ENCODE measurements around the gene TBC1D16. TPM values are rescaled to one million over a fixed set of nuclear protein-coding genes. Genes with fewer than 3 reads are reported as not detected.

The TBC1D16 gene
- total RNA-seq, 1 experiment from 2014 or later, result 96.1 TPM

DNA sequence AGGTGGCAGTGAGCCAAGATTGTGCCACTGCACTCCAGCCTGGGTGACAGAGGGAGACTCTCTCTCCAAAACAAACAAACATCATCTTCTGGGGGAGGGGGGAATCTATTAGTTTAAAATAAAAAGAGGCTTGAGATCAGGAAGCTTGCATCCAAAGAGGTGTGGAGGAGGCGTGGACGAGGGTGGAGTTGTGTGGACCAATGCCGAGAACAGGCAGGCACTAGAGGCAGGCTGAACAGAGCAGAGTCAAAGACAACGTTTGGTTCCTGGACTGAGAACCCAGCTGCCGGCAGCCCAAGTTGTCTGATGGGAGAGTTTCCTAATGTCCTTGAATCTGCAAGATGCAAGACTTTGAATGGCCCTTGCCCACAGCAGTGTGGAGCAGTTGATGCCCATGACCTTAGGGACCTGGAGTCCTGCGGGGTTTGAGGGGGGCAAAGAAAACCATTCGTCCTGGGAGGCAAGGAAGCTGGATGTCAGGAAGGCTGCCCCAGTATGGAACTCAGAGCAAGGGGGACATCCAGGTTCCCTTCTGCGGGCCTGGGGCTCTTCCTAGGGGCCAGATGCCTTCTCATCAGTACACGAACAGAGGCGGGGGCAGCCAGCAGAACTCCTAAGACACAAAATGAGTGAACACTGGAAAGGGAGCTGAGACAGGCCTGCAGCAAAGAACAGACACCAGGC lies 9.2 kb downstream of the TBC1D16 start (continued):
- TF ChIP-seq, protein P1, sequence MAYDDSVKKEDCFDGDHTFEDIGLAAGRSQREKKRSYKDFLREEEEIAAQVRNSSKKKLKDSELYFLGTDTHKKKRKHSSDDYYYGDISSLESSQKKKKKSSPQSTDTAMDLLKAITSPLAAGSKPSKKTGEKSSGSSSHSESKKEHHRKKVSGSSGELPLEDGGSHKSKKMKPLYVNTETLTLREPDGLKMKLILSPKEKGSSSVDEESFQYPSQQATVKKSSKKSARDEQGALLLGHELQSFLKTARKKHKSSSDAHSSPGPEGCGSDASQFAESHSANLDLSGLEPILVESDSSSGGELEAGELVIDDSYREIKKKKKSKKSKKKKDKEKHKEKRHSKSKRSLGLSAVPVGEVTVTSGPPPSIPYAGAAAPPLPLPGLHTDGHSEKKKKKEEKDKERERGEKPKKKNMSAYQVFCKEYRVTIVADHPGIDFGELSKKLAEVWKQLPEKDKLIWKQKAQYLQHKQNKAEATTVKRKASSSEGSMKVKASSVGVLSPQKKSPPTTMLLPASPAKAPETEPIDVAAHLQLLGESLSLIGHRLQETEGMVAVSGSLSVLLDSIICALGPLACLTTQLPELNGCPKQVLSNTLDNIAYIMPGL (CRISPR knock-in tag; IDR thresholded peaks at IDR 0.05), result no peak
- TF ChIP-seq EMX1 (CRISPR knock-in tag; IDR thresholded peaks at IDR 0.05), result no peak
- no peak for TF ChIP-seq ARID4B (CRISPR knock-in tag; IDR thresholded peaks at IDR 0.05; ENCODE audit: borderline replicate concordance)

GRCh38 chr17:80025796-80026195 lies 9.9 kb downstream of the TBC1D16 start:
- no peak overlapping the region for H3K4me3 Mint-ChIP-seq
- H3K27ac Mint-ChIP-seq, result no peak overlapping the region; the same call in 1 of the 2 replicates
- H3K27me3 Mint-ChIP-seq (ENCODE audit: low read depth), result no peaks in the 10 kb centered on the region
- POLR2A ChIA-PET, result interaction anchor here (0.5 to 0.6 kb wide), 2 partner anchors 9 to 206 kb away, joined by 3 to 4 read pairs; no protein-coding TSS in a partner anchor
- H3K4me1 Mint-ChIP-seq, result peaks cover 14% of the 10 kb centered on the region
- H3K36me3 Mint-ChIP-seq, result 0 out of 2 replicates have a peak, but pooled peaks cover 2% of the 10 kb centered on the region
- TF ChIP-seq, protein P2, sequence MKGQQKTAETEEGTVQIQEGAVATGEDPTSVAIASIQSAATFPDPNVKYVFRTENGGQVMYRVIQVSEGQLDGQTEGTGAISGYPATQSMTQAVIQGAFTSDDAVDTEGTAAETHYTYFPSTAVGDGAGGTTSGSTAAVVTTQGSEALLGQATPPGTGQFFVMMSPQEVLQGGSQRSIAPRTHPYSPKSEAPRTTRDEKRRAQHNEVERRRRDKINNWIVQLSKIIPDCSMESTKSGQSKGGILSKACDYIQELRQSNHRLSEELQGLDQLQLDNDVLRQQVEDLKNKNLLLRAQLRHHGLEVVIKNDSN (CRISPR knock-in tag; IDR thresholded peaks at IDR 0.05), result no peak
- no peak for TF ChIP-seq ZNF317 (CRISPR knock-in tag; IDR thresholded peaks at IDR 0.05; ENCODE audit: borderline replicate concordance, low read depth)
- TF ChIP-seq FOXK1 (CRISPR knock-in tag; IDR thresholded peaks at IDR 0.05), result no peak
- TF ChIP-seq, protein P3, sequence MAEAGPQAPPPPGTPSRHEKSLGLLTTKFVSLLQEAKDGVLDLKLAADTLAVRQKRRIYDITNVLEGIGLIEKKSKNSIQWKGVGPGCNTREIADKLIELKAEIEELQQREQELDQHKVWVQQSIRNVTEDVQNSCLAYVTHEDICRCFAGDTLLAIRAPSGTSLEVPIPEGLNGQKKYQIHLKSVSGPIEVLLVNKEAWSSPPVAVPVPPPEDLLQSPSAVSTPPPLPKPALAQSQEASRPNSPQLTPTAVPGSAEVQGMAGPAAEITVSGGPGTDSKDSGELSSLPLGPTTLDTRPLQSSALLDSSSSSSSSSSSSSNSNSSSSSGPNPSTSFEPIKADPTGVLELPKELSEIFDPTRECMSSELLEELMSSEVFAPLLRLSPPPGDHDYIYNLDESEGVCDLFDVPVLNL (CRISPR knock-in tag; IDR thresholded peaks at IDR 0.05; ENCODE audit: borderline replicate concordance, low read depth), result no peak
- TF ChIP-seq JUN (CRISPR knock-in tag; IDR thresholded peaks at IDR 0.05), result no peak
- TF ChIP-seq AFF4 (CRISPR knock-in tag; IDR thresholded peaks at IDR 0.05; ENCODE audit: borderline replicate concordance), result no peak
- TF ChIP-seq HMGA2 (CRISPR knock-in tag; IDR thresholded peaks at IDR 0.05), result no peak
- TF ChIP-seq RELA (CRISPR knock-in tag; IDR thresholded peaks at IDR 0.05; ENCODE audit: borderline replicate concordance), result no peak
- no peak for TF ChIP-seq TEAD4 (CRISPR knock-in tag; IDR thresholded peaks at IDR 0.05)
- TF ChIP-seq, protein P4, sequence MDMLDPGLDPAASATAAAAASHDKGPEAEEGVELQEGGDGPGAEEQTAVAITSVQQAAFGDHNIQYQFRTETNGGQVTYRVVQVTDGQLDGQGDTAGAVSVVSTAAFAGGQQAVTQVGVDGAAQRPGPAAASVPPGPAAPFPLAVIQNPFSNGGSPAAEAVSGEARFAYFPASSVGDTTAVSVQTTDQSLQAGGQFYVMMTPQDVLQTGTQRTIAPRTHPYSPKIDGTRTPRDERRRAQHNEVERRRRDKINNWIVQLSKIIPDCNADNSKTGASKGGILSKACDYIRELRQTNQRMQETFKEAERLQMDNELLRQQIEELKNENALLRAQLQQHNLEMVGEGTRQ (CRISPR knock-in tag; IDR thresholded peaks at IDR 0.05), result no peak
- ATAC-seq (no peak), DNase-seq (ENCODE audit: low spot score) (no peak)
- CTCF ChIA-PET, result interaction anchor here (0.8 to 3.7 kb wide), 3 partner anchors 18 to 55 kb away, joined by 3 to 36 read pairs (median 3); no protein-coding TSS in a partner anchor
- H3K9me3 Mint-ChIP-seq, result peaks cover 5% of the 10 kb centered on the region
